Breast epithelium (tissue), 4 donors: ENCODE measurements around the gene S1PR3. TPM values are rescaled to one million over a fixed set of nuclear protein-coding genes. Genes with fewer than 3 reads are reported as not detected.

Source experiments
- DNase-seq, 2 donors: peaks; one replicate each; pipeline ENCODE4 v3.0.0-alpha.2; 2019; ENCODE audit warnings: low spot score in 2 of 2
- H3K27ac ChIP-seq, 2 donors: fragments of 200-600 bp; sonication (generic) in 1 of 2; one replicate each; pipeline ENCODE4 v1.5.1; 2016 to 2019; ENCODE audit warnings: mild to moderate bottlenecking in 1 of 2
- H3K27me3 ChIP-seq, 2 donors: fragments of 200-600 bp; sonication (generic) in 1 of 2; one replicate each; pipeline versions ENCODE4 v1.5.1 to v1.6.0; 2017 to 2019; ENCODE audit warnings: control low read depth in 1 of 2, mild to moderate bottlenecking in 1 of 2
- H3K36me3 ChIP-seq: fragments of 200-600 bp; one replicate; pipeline ENCODE4 v1.5.1; 2019
- H3K4me1 ChIP-seq, 2 donors: fragments of 200-600 bp; sonication (generic); one replicate each; pipeline ENCODE4 v1.5.1; 2016 to 2019; ENCODE audit warnings: control low read depth in 1 of 2
- H3K4me3 ChIP-seq, 3 donors: fragments of 200-600 bp; sonication (generic); 1 replicate in 2 of 3; 2 replicates in 1 of 3; pipeline ENCODE4 v1.5.1; 2016 to 2019; ENCODE audit warnings: mild to moderate bottlenecking in 3 of 3, moderate library complexity in 2 of 3
- H3K9me3 ChIP-seq, 2 donors: fragments of 200-600 bp; sonication (generic) in 1 of 2; one replicate each; pipeline ENCODE4 v1.5.1; 2016 to 2019; ENCODE audit warnings: control low read depth in 1 of 2
- POLR2A ChIP-seq: fragments of 450-650 bp; IDR thresholded peaks from one replicate; pipeline ENCODE4 v1.6.1; 2016; ENCODE audit warnings: antibody characterized with exemption, mild to moderate bottlenecking, moderate library complexity
- POLR2AphosphoS5 ChIP-seq, 3 donors: sonication (generic); formaldehyde crosslinking; IDR thresholded peaks; one replicate each; pipeline ENCODE4 v1.6.1; 2017; ENCODE audit warnings: antibody characterized with exemption in 3 of 3
- intact Hi-C: fragments of 100-400 bp; cut with DNase I; formaldehyde crosslinking; loops from one replicate; pipeline ENCODE4 v1.15.1; 2023; ENCODE audit warnings: low total_unique reads
- total RNA-seq, 3 donors: library from RNA; depleted of rRNA; stranded (reverse); fragments of >200 nt; gene quantifications; one replicate each; pipeline ENCODE4 v1.1.0, GENCODE V29; 2016
- TF ChIP-seq, protein P1 (sequence below), 3 donors: fragments of 450-650 bp; IDR thresholded peaks; one replicate each; pipeline ENCODE4 v1.5.1; 2016 to 2017; ENCODE audit warnings: antibody characterized with exemption in 3 of 3, mild to moderate bottlenecking in 3 of 3, moderate library complexity in 3 of 3

S1PR3 gene
- total RNA-seq, 3 donors from 2014 or later = 16.6 to 27.7 (median 18.7) TPM

DNA sequence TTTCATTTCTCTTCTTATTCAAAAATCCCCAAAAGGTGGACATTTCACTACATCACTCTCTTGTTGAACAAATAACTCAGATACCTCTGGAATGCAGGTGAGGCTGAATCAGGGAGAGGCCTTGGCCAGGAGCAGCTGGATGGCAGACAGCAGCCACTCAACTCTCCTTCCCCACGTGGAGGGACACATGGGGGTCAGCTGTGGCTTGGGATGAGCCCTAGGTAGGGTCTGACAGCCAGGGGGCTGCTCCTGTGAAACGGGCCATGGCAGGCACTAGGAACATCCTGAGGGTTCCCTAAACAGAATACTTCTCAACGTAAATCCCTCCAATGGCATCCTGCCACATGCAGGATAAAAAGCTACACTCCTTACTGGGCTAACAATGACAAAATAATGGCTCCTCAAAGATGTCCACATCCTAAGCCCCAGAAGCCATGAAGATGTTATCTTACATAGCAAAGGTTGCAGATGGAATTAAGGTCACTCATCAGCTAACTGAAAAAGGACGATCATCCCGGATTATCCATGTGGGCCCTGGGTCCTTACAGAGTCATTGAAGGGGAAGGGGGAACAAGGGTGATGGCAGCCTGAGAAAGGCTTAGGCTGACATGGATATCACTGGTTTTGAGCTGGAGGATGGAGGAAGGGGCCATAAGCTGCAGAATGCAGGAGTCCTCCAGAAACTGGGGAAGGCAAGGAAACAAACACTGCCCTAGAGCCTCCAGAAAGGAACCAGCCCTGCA lies 31.4 kb upstream of the S1PR3 start:
- Histone ChIP-seq H3K27ac (no peak overlapping the region), H3K4me3 (no peak overlapping the region), H3K36me3 (no peaks in the 10 kb centered on the region), H3K4me1 (no peaks in the 10 kb centered on the region), H3K9me3 (no peaks in the 10 kb centered on the region), H3K27me3 (no peaks in the 10 kb centered on the region)
- DNase-seq = no peak
- intact Hi-C loops = no loop called here
- TF ChIP-seq, protein P1, sequence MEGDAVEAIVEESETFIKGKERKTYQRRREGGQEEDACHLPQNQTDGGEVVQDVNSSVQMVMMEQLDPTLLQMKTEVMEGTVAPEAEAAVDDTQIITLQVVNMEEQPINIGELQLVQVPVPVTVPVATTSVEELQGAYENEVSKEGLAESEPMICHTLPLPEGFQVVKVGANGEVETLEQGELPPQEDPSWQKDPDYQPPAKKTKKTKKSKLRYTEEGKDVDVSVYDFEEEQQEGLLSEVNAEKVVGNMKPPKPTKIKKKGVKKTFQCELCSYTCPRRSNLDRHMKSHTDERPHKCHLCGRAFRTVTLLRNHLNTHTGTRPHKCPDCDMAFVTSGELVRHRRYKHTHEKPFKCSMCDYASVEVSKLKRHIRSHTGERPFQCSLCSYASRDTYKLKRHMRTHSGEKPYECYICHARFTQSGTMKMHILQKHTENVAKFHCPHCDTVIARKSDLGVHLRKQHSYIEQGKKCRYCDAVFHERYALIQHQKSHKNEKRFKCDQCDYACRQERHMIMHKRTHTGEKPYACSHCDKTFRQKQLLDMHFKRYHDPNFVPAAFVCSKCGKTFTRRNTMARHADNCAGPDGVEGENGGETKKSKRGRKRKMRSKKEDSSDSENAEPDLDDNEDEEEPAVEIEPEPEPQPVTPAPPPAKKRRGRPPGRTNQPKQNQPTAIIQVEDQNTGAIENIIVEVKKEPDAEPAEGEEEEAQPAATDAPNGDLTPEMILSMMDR (IDR thresholded peaks at IDR 0.05) = no peak
- TF ChIP-seq POLR2A (no peak), POLR2AphosphoS5 (IDR thresholded peaks at IDR 0.05) (no peak)

DNA sequence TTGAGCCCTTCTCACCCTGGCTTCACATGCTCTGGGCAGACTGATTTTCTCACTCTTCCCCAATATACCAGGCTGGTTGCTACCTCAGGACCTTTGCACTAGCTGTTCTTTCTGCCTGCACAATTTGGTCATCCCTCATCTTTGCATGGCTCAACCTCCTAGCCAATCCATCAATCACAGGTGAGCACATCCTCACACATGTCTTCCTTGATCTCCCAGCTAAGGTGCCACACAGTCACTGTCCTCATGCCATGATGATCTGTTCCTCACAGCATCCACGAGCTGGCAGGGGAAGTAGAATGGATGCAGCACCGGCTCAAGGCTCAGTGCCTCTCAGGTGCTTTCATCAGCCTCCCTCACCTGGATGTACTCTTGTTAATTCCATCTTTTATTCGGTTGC lies 30.6 kb upstream of the S1PR3 start:
- no peak for DNase-seq
- Histone ChIP-seq H3K4me3 (no peak overlapping the region), H3K4me1 (no peaks in the 10 kb centered on the region), H3K36me3 (no peaks in the 10 kb centered on the region), H3K27me3 (no peaks in the 10 kb centered on the region), H3K27ac (no peak overlapping the region), H3K9me3 (no peaks in the 10 kb centered on the region)
- no peak for TF ChIP-seq POLR2A
- intact Hi-C loops = no loop called here

DNA sequence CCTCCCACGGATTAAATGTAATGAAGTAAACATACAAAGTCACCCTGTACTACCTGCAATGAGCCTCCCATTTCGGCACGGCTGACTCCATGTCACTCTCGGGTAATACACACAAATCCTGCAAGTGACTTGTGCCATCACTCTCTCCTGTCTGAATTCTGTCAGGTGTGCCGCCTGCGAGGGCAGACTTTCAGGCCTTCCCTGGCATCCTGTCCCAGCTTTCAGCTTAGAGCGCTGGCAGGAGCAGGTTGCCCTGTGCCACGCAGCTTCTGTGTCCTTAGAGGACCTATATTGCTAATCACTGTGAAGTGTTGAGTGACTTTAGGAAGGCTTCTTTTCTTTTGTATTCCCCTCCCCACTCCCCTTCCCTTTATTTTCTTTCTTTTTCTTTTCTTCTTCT lies 25.8 kb upstream of the S1PR3 start:
- Histone ChIP-seq H3K4me3 (no peak overlapping the region), H3K4me1 (no peaks in the 10 kb centered on the region), H3K9me3 (no peaks in the 10 kb centered on the region), H3K27ac (no peak overlapping the region), H3K27me3 (no peaks in the 10 kb centered on the region), H3K36me3 (no peaks in the 10 kb centered on the region)
- DNase-seq = no peak
- intact Hi-C loops = no loop called here
- TF ChIP-seq, protein P1 (IDR thresholded peaks at IDR 0.05) = no peak
- TF ChIP-seq POLR2A (no peak), POLR2AphosphoS5 (IDR thresholded peaks at IDR 0.05) (no peak)

DNA sequence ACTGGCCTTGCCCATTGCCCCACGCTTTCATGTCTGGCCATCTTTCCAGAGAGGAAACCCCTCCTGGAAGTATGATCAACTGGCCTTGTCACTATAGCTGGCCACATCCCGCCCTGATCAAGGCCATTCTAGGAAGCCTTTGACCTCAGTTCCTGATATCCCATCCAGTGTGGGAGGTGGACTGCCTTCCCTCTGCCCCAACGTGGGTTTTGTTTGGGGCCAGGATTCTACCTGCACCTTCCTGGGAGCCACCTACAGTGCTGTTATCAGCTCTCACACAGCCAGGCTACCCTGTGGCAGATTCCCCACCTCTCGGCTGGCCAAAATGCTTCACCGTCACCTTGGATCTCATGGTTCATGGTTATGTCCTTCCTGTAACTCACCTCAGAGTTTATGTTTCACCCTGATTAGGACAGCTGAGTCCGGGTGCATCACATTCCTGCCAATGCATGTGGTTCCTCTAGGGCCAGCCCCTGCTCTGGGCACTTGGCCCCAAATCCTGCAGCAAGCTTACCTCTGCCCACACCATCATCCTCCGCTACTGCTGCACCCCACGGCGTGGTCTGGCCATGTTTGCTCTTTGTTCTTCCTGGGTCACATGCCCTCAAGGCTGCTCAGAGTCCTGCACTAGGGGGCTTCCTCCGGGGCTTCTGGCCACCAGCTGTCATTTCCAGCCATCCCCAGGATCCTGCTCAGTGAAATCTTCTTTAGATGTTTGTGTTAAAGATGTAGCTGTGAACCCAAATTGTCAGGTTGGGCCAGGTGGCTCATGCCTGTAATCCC lies 24.2 kb upstream of the S1PR3 start:
- Histone ChIP-seq H3K4me3 (no peak overlapping the region), H3K27me3 (no peaks in the 10 kb centered on the region), H3K27ac (peak overlapping the region in 1 of 2 donors; percentile 19), H3K9me3 (no peaks in the 10 kb centered on the region), H3K4me1 (no peaks in the 10 kb centered on the region), H3K36me3 (no peaks in the 10 kb centered on the region)
- TF ChIP-seq POLR2A (no peak), POLR2AphosphoS5 (IDR thresholded peaks at IDR 0.05) (no peak)
- TF ChIP-seq, protein P1 (IDR thresholded peaks at IDR 0.05) = no peak
- intact Hi-C loops = no loop called here
- no peak for DNase-seq

DNA sequence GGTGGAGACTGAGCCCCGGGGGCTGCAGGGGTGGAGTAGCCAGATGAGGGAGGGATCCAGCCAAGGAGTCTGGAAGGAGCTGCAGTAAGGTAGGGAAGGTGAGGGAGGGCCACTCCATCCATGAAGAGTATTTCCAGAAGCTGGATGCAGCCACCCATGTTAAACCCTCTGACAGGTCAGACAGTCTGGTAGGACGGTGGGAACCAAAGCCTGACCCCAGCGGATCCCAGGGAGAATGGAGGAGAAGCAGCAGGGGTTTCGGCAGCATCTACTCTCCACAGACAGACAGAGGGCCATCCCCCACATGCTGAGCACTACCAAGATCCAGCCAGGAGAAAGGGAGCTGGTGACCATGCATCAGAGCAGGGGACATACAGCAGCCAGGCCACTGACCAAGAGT lies 22.5 kb upstream of the S1PR3 start:
- DNase-seq = no peak
- no peak overlapping the region for H3K4me3 ChIP-seq
- TF ChIP-seq POLR2AphosphoS5 (IDR thresholded peaks at IDR 0.05) (no peak), POLR2A (no peak)
- TF ChIP-seq, protein P1 (IDR thresholded peaks at IDR 0.05) = no peak
- no peaks in the 10 kb centered on the region for H3K36me3 ChIP-seq
- H3K27me3 ChIP-seq = no peaks in the 10 kb centered on the region
- no peaks in the 10 kb centered on the region for H3K4me1 ChIP-seq
- H3K9me3 ChIP-seq = peaks cover 0 to 4% of the 10 kb centered on the region in 2 donors
- no peak overlapping the region for H3K27ac ChIP-seq
- intact Hi-C loops = no loop called here
